ENCODE measurements around the gene CHP2.

DNA sequence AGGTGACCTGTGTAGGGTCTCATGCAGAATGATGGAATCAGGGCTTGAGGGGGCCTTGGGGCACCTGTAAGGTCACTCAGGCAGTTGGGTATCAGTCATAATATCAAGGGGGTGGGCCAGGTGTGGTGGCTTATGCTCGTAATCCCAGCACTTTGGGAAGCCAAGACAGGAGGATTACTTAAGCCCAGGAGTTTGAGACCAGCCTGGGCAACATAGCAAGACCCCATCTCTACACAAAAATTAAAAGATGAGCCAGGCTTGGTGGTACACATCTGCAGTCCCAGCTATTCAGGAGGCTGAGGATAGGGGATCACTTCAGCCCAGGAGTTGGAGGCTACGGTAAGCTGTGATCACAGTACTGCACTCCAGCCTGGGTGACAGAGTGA, 49.3 kb upstream of the CHP2 start:
- TF ChIP-seq, protein P1, sequence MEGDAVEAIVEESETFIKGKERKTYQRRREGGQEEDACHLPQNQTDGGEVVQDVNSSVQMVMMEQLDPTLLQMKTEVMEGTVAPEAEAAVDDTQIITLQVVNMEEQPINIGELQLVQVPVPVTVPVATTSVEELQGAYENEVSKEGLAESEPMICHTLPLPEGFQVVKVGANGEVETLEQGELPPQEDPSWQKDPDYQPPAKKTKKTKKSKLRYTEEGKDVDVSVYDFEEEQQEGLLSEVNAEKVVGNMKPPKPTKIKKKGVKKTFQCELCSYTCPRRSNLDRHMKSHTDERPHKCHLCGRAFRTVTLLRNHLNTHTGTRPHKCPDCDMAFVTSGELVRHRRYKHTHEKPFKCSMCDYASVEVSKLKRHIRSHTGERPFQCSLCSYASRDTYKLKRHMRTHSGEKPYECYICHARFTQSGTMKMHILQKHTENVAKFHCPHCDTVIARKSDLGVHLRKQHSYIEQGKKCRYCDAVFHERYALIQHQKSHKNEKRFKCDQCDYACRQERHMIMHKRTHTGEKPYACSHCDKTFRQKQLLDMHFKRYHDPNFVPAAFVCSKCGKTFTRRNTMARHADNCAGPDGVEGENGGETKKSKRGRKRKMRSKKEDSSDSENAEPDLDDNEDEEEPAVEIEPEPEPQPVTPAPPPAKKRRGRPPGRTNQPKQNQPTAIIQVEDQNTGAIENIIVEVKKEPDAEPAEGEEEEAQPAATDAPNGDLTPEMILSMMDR (IDR thresholded peaks at IDR 0.05; ENCODE audit: insufficient read depth, low read depth, low read length): no peak
- no peak for TF ChIP-seq EZH2 (IDR thresholded peaks at IDR 0.05; ENCODE audit: insufficient read depth, low read length)
